ENCODE results near the gene OR51A2.
"Not testable (repeated sequence)": the region's sequence is repeated elsewhere in the genome, so short reads cannot be mapped to it uniquely, and the experiment has no call there.

Gene OR51A2

GRCh38 chr11:4955613-4956012 is at the start of gene OR51A2:
TSS of gene OR51A2 (minus strand) at chr11:4955713. CDS start at chr11:4955713, 0 bp downstream.
- H3K9ac ChIP-seq (ENCODE audit: low read length); H4K20me1 ChIP-seq (ENCODE audit: insufficient read depth, low read length); H3K27me3 ChIP-seq (ENCODE audit: low read depth, low read length); H3K4me1 ChIP-seq (ENCODE audit: low read length); H3K9me3 ChIP-seq (ENCODE audit: insufficient read depth, low read length); H3K4me2 ChIP-seq (ENCODE audit: low read length); H3K4me3 ChIP-seq (ENCODE audit: low read length); H3K36me3 ChIP-seq (replicated peaks; ENCODE audit: low read depth, low read length); H3K27ac ChIP-seq (ENCODE audit: low read length); H3K79me2 ChIP-seq (ENCODE audit: low read length); H2AFZ ChIP-seq (ENCODE audit: low read depth, low read length): not testable (repeated sequence)

GRCh38 chr11:5004424-5005274 is 49.1 kb upstream of the OR51A2 start:
- Histone ChIP-seq H3K4me3 (ENCODE audit: low read length) (no peak overlapping the region), H3K27ac (ENCODE audit: low read length) (no peak overlapping the region), H3K4me1 (ENCODE audit: low read length) (peaks cover 6% of the 10 kb centered on the region; the same call in 1 of the 2 replicates), H4K20me1 (ENCODE audit: insufficient read depth, low read length) (no peaks in the 10 kb centered on the region), H2AFZ (ENCODE audit: low read depth, low read length) (no peak overlapping the region), H3K27me3 (ENCODE audit: low read depth, low read length) (no peaks in the 10 kb centered on the region), H3K4me2 (ENCODE audit: low read length) (no peak overlapping the region), H3K36me3 (replicated peaks; ENCODE audit: low read depth, low read length) (no peaks in the 10 kb centered on the region), H3K9ac (ENCODE audit: low read length) (no peak overlapping the region), H3K79me2 (ENCODE audit: low read length) (no peaks in the 10 kb centered on the region), H3K9me3 (ENCODE audit: insufficient read depth, low read length) (no peaks in the 10 kb centered on the region)
- TF ChIP-seq EZH2phosphoT487 (IDR thresholded peaks at IDR 0.05; ENCODE audit: low read depth) (no peak), CTCF (IDR thresholded peaks at IDR 0.05; ENCODE audit: low read depth, low read length) (peak; percentile 80)

- Histone ChIP-seq H3K79me2 (ENCODE audit: low read length) (no peaks in the 10 kb centered on the region), H3K4me3 (ENCODE audit: low read length) (no peak within 1 kb of the TSS), H3K4me1 (ENCODE audit: low read length) (no peaks in the 10 kb centered on the region), H3K36me3 (replicated peaks; ENCODE audit: low read depth, low read length) (no peaks in the 10 kb centered on the region), H3K4me2 (ENCODE audit: low read length) (no peak within 1 kb of the TSS), H3K27ac (ENCODE audit: low read length) (no peak within 1 kb of the TSS), H4K20me1 (ENCODE audit: insufficient read depth, low read length) (no peaks in the 10 kb centered on the region), H3K9ac (ENCODE audit: low read length) (no peak within 1 kb of the TSS), H3K27me3 (ENCODE audit: low read depth, low read length) (no peaks in the 10 kb centered on the region), H3K9me3 (ENCODE audit: insufficient read depth, low read length) (no peaks in the 10 kb centered on the region), H2AFZ (ENCODE audit: low read depth, low read length) (no peak within 1 kb of the TSS)
- no peak for TF ChIP-seq EZH2phosphoT487 (IDR thresholded peaks at IDR 0.05; ENCODE audit: low read depth)
- TF ChIP-seq CTCF (IDR thresholded peaks at IDR 0.05; ENCODE audit: low read depth, low read length): no peak
Observed at GRCh38 chr11:4994551-4994950, 39.0 kb upstream of the OR51A2 start, which contains the start of gene OR51L1. TSS of gene OR51L1 (plus strand) at chr11:4994851. CDS start at chr11:4998983, 4,132 bp downstream.

GRCh38 chr11:4991060-4991459 is 35.5 kb upstream of the OR51A2 start:
- H3K4me2 ChIP-seq (ENCODE audit: low read length): no peak overlapping the region

More at GRCh38 chr11:4991060-4991459, 35.5 kb upstream of the OR51A2 start:
- Histone ChIP-seq H3K9ac (ENCODE audit: low read length) (no peak overlapping the region), H3K4me1 (ENCODE audit: low read length) (no peaks in the 10 kb centered on the region), H2AFZ (ENCODE audit: low read depth, low read length) (no peak overlapping the region), H3K27me3 (ENCODE audit: low read depth, low read length) (no peaks in the 10 kb centered on the region), H3K4me3 (ENCODE audit: low read length) (no peak overlapping the region), H3K36me3 (replicated peaks; ENCODE audit: low read depth, low read length) (no peaks in the 10 kb centered on the region), H4K20me1 (ENCODE audit: insufficient read depth, low read length) (no peaks in the 10 kb centered on the region), H3K79me2 (ENCODE audit: low read length) (no peaks in the 10 kb centered on the region), H3K27ac (ENCODE audit: low read length) (no peak overlapping the region), H3K9me3 (ENCODE audit: insufficient read depth, low read length) (no peaks in the 10 kb centered on the region)
- TF ChIP-seq CTCF (IDR thresholded peaks at IDR 0.05; ENCODE audit: low read depth, low read length) (peak; percentile 50), EZH2phosphoT487 (IDR thresholded peaks at IDR 0.05; ENCODE audit: low read depth) (no peak)
